Body of pancreas (tissue), 4 donors: ENCODE data around the gene CCDC6.

Experiments
- POLR2A ChIP-seq, 3 donors: fragments of 450-650 bp; IDR thresholded peaks; one replicate each; pipeline ENCODE4 v1.6.1; 2016; ENCODE audit warnings: antibody characterized with exemption in 3 of 3, mild to moderate bottlenecking in 2 of 3
- TF ChIP-seq, protein P1 (sequence below), 7 experiments: fragments of 450-650 bp in 4 of 7; fragments of 200-600 bp in 3 of 7; sonication (generic) in 3 of 7; IDR thresholded peaks; one replicate each; pipeline ENCODE4 v1.5.1; 2016 to 2019; ENCODE audit warnings: antibody characterized with exemption in 7 of 7

DNA sequence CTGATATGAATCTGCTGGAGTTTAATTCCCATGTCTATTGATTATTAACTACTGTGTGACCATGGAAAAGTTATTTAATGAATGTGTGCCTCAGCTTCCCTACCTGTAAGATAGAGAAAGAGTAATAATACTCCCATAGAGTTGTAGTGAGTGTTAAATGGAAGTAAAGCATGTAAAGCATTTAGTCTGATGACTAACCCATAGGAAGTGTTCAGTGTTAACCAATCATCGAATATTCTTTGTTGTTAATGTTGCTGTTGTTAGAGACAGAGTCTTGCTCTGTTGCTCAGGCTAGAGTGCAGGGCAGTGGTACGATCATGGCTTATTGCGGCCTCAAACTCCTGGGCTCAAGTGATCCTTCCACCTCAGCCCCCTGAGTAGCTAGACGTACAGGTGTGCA lies 36.2 kb upstream of the CCDC6 start:
- TF ChIP-seq POLR2A (IDR thresholded peaks at IDR 0.05): no peak
- TF ChIP-seq, protein P1, sequence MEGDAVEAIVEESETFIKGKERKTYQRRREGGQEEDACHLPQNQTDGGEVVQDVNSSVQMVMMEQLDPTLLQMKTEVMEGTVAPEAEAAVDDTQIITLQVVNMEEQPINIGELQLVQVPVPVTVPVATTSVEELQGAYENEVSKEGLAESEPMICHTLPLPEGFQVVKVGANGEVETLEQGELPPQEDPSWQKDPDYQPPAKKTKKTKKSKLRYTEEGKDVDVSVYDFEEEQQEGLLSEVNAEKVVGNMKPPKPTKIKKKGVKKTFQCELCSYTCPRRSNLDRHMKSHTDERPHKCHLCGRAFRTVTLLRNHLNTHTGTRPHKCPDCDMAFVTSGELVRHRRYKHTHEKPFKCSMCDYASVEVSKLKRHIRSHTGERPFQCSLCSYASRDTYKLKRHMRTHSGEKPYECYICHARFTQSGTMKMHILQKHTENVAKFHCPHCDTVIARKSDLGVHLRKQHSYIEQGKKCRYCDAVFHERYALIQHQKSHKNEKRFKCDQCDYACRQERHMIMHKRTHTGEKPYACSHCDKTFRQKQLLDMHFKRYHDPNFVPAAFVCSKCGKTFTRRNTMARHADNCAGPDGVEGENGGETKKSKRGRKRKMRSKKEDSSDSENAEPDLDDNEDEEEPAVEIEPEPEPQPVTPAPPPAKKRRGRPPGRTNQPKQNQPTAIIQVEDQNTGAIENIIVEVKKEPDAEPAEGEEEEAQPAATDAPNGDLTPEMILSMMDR (IDR thresholded peaks at IDR 0.05): no peak
